ENCODE measurements around the gene PAX8.

DNA sequence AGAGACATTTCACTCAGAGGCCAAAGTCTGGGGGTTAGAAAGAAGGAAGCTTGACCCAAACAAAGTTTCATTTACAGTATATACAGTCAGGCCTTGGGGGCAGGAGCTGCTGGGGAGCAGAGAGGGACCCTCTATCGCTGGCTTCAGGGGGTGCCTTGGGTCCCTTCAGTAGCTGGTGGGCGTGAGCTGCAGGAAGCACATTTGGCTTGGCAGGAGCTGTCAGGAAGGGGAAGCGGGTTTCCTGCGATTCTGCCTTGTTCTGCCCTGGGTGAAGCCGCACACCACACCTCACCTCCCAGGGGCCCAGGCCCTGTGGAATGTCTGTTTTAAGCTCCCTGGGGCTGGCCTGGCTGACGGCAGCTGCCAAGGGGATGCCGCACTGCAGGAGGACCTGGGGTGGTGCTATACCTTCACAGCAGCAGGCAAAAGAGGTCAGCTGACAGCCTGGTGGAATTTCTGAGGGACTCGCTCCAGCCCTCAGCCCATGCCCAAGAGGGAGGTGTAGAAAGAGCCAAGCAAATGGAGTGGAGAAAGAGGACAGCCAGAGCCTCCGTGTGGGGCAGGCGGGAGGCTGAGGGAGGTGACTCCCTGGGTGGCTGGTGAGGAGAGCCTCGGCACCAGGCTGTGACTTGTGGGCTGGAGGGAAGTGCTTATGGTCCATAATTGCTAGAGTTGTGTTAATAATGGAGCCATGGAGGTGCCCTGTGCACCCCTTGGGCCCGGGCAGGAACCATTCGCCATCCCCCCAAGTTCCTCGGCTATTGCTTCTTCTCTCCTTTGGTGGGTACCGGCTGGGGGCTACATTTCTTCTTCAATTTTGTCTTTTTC is 61.1 kb downstream of the PAX8 start:
- TF ChIP-seq POLR2AphosphoS5 (IDR thresholded peaks at IDR 0.05) (no peak), EP300 (IDR thresholded peaks at IDR 0.05) (no peak), POLR2A (IDR thresholded peaks at IDR 0.05) (no peak)
- TF ChIP-seq, protein P1, sequence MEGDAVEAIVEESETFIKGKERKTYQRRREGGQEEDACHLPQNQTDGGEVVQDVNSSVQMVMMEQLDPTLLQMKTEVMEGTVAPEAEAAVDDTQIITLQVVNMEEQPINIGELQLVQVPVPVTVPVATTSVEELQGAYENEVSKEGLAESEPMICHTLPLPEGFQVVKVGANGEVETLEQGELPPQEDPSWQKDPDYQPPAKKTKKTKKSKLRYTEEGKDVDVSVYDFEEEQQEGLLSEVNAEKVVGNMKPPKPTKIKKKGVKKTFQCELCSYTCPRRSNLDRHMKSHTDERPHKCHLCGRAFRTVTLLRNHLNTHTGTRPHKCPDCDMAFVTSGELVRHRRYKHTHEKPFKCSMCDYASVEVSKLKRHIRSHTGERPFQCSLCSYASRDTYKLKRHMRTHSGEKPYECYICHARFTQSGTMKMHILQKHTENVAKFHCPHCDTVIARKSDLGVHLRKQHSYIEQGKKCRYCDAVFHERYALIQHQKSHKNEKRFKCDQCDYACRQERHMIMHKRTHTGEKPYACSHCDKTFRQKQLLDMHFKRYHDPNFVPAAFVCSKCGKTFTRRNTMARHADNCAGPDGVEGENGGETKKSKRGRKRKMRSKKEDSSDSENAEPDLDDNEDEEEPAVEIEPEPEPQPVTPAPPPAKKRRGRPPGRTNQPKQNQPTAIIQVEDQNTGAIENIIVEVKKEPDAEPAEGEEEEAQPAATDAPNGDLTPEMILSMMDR (IDR thresholded peaks at IDR 0.05) = no peak

All from stomach (tissue), 4 donors.